Measurements from ENCODE around the gene ASPDH. TPM values are rescaled to one million over a fixed set of nuclear protein-coding genes. Genes with fewer than 3 reads are reported as not detected.

The ASPDH gene
- total RNA-seq, 1 experiment from 2014 or later = not detected

DNA sequence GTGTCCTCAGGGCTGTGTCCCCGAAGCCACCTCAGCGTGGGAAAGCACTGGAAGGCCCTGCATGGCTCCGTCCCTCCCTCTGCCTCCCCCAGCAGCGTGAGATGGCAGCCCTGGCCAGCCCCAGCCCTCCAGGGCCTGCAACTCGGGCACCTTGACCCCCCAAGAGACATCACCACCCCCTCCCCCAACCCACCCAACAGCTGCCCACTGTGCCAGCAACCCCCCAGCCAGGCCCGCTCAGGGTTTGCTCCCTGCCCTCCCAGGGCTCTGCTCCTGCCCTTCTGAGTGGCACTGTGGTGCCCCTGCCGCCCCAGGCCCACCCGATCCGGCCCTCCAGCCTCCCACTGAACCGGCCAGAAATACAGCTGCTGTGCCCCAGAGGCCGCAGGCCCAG, 1.5 kb upstream of the ASPDH start:
- RAD21 ChIA-PET (ENCODE audit: low non-redundant PET in 1 of 2, low total read pairs in 2 of 2, uncharacterized antibody in 2 of 2, unreplicated experiment in 2 of 2) = no interaction called here
- H3K27ac ChIP-seq (ENCODE audit: low read depth, low read length) = no peak overlapping the region
- H2AFZ ChIP-seq (ENCODE audit: low read depth, low read length, poor library complexity, severe bottlenecking) = no peak overlapping the region
- no peak for TF ChIP-seq SIN3A (IDR thresholded peaks at IDR 0.05; ENCODE audit: low read depth)
- TF ChIP-seq JUND (IDR thresholded peaks at IDR 0.05) = no peak
- no peak for TF ChIP-seq RAD21 (IDR thresholded peaks at IDR 0.05; ENCODE audit: low read depth)
- TF ChIP-seq ELF1 (IDR thresholded peaks at IDR 0.05; ENCODE audit: borderline replicate concordance, low read depth) = no peak
- no peak for TF ChIP-seq POLR2A (IDR thresholded peaks at IDR 0.05; ENCODE audit: borderline replicate concordance, extremely low read depth, insufficient read depth, insufficient read length)
- TF ChIP-seq, protein P1, sequence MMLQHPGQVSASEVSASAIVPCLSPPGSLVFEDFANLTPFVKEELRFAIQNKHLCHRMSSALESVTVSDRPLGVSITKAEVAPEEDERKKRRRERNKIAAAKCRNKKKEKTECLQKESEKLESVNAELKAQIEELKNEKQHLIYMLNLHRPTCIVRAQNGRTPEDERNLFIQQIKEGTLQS (IDR thresholded peaks at IDR 0.05) = no peak
- TF ChIP-seq YY1 (IDR thresholded peaks at IDR 0.05; ENCODE audit: extremely low read depth, insufficient replicate concordance, low read depth, low read length) = no peak
- no peak overlapping the region for H3K4me3 ChIP-seq (replicated peaks in 1 of 2; ENCODE audit: low read depth in 1 of 2, low read length in 2 of 2)
- peaks cover 7% of the 10 kb centered on the region; the same call in 1 of the 2 replicates for H3K79me2 ChIP-seq (ENCODE audit: insufficient read depth, low read length)
- peaks cover 1 to 13% of the 10 kb centered on the region in 2 experiments; a peak in 3 of 4 replicates for H3K4me1 ChIP-seq (ENCODE audit: control insufficient read depth in 1 of 2, insufficient read depth in 2 of 2, low read length in 2 of 2)
- no TSS peak for BruUV-seq (replicated peaks)
- POLR2A ChIA-PET = no interaction called here
- intact Hi-C loops (cut with micrococcal nuclease) = no loop called here
- no peaks in the 10 kb centered on the region for H3K36me3 ChIP-seq (ENCODE audit: control insufficient read depth in 1 of 2, insufficient read depth in 2 of 2, low read length in 2 of 2)
- H3K9ac ChIP-seq (ENCODE audit: low read length) = no peak overlapping the region
- CTCF ChIA-PET = no interaction called here
- no peaks in the 10 kb centered on the region for H3K9me3 ChIP-seq (ENCODE audit: control insufficient read depth in 1 of 2, insufficient read depth in 1 of 2, low read depth in 1 of 2, low read length in 2 of 2)
- no peaks in the 10 kb centered on the region for H3K27me3 ChIP-seq (ENCODE audit: insufficient read depth, low read length)
- H3K4me2 ChIP-seq (ENCODE audit: low read length) = no peak overlapping the region
- H4K20me1 ChIP-seq (ENCODE audit: insufficient read depth) = no peaks in the 10 kb centered on the region
- ATAC-seq = no peak
- no peak for DNase-seq (ENCODE audit: low read depth, low spot score)
- H3K9me2 ChIP-seq (ENCODE audit: insufficient read depth) = no peaks in the 10 kb centered on the region

DNA sequence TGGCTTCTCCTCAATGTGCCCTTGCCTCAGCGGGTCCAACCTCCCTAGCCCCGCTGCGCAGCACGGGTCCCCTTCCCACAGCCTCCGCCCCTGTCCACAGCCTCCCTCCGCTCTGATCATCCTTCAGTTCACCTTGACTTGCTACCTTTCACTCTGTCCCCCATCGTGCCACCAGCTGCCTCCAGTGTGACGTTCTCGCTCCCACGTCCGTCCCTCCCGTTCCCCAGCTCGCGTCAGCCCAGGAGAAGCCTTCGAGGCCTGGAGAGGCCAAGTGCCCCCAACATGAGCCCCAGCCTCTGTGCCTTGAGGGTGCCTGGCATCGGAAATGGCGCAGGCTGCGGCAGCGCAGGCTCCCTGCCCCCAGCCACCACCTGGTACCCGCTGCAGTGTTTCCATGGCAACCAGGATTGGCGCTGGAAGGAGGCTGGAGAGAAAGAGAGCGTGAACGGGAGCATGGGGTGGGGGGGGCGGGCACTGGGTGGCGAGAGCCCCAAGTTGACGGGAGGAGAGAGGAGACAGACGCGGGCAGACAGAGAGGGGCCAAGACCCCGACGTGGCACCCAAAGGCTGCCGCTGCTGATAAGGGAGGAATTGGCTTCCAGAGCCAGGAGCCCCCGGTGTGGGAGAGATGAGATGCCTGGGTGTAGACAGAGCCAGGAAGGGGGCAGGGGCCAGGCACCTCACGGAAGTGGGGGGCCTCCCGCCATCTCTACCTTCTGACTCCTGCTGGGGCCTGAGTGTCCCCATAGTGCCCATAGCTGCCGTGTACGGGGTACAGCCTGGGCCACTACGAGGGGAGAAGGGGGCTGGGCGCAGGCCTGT, 844 bp upstream of the ASPDH start:
- Histone ChIP-seq H3K9me3 (ENCODE audit: control insufficient read depth in 1 of 2, insufficient read depth in 1 of 2, low read depth in 1 of 2, low read length in 2 of 2) (no peaks in the 10 kb centered on the region), H3K4me1 (ENCODE audit: control insufficient read depth in 1 of 2, insufficient read depth in 2 of 2, low read length in 2 of 2) (peaks cover 3 to 15% of the 10 kb centered on the region in 2 experiments; a peak in 3 of 4 replicates), H3K79me2 (ENCODE audit: insufficient read depth, low read length) (peaks cover 8% of the 10 kb centered on the region; the same call in 1 of the 2 replicates), H3K27ac (ENCODE audit: low read depth, low read length) (no peak overlapping the region), H4K20me1 (ENCODE audit: insufficient read depth) (no peaks in the 10 kb centered on the region), H3K4me3 (replicated peaks in 1 of 2; ENCODE audit: low read depth in 1 of 2, low read length in 2 of 2) (no peak overlapping the region), H3K27me3 (ENCODE audit: insufficient read depth, low read length) (no peaks in the 10 kb centered on the region), H3K9me2 (ENCODE audit: insufficient read depth) (no peaks in the 10 kb centered on the region), H3K4me2 (ENCODE audit: low read length) (no peak overlapping the region), H3K9ac (ENCODE audit: low read length) (no peak overlapping the region), H2AFZ (ENCODE audit: low read depth, low read length, poor library complexity, severe bottlenecking) (no peak overlapping the region), H3K36me3 (ENCODE audit: control insufficient read depth in 1 of 2, insufficient read depth in 2 of 2, low read length in 2 of 2) (no peaks in the 10 kb centered on the region)
- ChIA-PET RAD21 (ENCODE audit: low non-redundant PET in 1 of 2, low total read pairs in 2 of 2, uncharacterized antibody in 2 of 2, unreplicated experiment in 2 of 2) (no interaction called here), POLR2A (no interaction called here), CTCF (no interaction called here)
- intact Hi-C loops (cut with micrococcal nuclease) = no loop called here
- DNase-seq (ENCODE audit: low read depth, low spot score) (no peak), ATAC-seq (no peak)
- TF ChIP-seq POLR2AphosphoS5 (IDR thresholded peaks at IDR 0.05; ENCODE audit: low read depth, low read length) (no peak), CEBPB (IDR thresholded peaks at IDR 0.05; ENCODE audit: low read depth) (no peak), JUND (IDR thresholded peaks at IDR 0.05) (no peak), SP1 (IDR thresholded peaks at IDR 0.05; ENCODE audit: low read depth) (no peak), EZH2phosphoT487 (IDR thresholded peaks at IDR 0.05; ENCODE audit: borderline replicate concordance) (no peak), POLR2A (IDR thresholded peaks at IDR 0.05; ENCODE audit: borderline replicate concordance, extremely low read depth, insufficient read depth, insufficient read length) (no peak)
- no TSS peak for BruUV-seq (replicated peaks)
